ENCODE measurements around the gene ALKBH3.

- TF ChIP-seq CTCF (IDR thresholded peaks at IDR 0.05; ENCODE audit: insufficient read depth, low read length), result no peak
- no peak for TF ChIP-seq REST (IDR thresholded peaks at IDR 0.05; ENCODE audit: insufficient replicate concordance, low read depth)
Measured at GRCh38 chr11:43834286-43834685, 46.3 kb upstream of the ALKBH3 start.
